GM12873 (cell line): ENCODE data around the gene DDIT4.

Experiments used
- TF ChIP-seq, protein P1 (sequence below): IDR thresholded peaks from 2 replicates; pipeline ENCODE4 v1.5.1; 2012; ENCODE audit warnings: low read depth, mild to moderate bottlenecking, moderate library complexity, low read length, control low read depth; ENCODE audit not compliant: insufficient read depth; ENCODE audit errors: missing control alignments

The DDIT4 gene, protein sequence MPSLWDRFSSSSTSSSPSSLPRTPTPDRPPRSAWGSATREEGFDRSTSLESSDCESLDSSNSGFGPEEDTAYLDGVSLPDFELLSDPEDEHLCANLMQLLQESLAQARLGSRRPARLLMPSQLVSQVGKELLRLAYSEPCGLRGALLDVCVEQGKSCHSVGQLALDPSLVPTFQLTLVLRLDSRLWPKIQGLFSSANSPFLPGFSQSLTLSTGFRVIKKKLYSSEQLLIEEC

DNA sequence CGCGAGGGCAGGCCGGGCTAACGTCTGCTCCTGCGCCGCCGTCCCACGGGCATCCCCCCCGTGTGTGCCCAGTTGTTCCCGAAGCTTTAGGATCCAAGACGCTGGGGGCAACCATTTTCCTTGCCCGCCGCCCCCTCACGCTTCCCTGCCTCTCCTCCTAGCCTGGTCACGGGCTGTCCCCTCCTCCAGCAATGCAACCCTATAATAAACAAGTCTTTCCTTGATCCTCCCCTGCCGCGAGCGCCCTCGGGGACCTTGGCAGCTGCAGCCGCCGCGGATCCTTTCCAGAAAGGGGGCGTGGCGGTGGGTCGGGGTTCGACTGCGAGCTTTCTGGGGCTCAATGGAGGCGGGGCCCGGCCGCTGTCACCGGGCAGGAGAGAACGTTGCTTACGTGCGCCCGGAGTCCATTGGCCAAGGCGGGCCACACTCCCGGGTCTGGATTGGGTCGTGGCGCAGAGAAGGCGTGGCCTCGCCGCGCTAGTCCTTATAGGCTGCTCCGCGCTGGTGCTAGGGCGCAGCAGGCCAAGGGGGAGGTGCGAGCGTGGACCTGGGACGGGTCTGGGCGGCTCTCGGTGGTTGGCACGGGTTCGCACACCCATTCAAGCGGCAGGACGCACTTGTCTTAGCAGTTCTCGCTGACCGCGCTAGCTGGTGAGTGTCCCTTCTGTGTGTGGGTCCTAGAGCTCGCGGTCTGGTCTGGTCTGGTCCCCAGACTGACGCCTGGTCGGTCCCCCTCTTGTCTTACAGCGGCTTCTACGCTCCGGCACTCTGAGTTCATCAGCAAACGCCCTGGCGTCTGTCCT, at the start of gene DDIT4:
TSS of gene DDIT4 (plus strand) at position 515 of the 803 bp plus-strand sequence. CDS start 293 bp downstream, outside the sequence.
- TF ChIP-seq, protein P1, sequence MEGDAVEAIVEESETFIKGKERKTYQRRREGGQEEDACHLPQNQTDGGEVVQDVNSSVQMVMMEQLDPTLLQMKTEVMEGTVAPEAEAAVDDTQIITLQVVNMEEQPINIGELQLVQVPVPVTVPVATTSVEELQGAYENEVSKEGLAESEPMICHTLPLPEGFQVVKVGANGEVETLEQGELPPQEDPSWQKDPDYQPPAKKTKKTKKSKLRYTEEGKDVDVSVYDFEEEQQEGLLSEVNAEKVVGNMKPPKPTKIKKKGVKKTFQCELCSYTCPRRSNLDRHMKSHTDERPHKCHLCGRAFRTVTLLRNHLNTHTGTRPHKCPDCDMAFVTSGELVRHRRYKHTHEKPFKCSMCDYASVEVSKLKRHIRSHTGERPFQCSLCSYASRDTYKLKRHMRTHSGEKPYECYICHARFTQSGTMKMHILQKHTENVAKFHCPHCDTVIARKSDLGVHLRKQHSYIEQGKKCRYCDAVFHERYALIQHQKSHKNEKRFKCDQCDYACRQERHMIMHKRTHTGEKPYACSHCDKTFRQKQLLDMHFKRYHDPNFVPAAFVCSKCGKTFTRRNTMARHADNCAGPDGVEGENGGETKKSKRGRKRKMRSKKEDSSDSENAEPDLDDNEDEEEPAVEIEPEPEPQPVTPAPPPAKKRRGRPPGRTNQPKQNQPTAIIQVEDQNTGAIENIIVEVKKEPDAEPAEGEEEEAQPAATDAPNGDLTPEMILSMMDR, result no peak

DNA sequence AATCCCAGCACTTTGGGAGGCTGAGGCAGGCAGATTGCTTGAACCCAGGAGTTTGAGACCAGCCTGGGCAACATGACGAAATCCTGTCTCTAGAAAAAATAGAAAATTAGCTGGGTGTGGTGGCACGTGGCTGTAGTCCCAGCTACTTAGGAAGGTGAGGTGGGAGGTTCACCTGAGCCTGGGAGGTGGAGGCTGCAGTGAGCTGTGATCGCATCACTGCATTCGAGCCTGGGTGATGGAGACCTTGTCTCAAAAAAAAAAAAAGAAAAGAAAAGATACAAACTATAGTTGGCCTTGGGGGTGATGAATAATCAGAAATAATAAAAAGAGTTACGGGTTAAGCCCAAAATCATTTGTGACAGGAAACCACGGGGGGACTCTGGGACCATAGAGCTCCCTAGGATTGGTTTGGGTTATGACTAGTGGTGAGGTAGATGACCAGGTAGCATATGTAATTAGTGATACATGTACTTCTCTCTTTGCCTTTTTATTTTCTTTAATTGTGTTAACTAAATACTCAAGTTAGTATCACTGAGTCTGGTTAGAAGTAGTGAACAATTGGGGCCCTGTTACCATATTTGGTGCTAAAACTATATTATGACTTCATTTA, 47.2 kb upstream of the DDIT4 start:
- TF ChIP-seq, protein P1, result no peak

DNA sequence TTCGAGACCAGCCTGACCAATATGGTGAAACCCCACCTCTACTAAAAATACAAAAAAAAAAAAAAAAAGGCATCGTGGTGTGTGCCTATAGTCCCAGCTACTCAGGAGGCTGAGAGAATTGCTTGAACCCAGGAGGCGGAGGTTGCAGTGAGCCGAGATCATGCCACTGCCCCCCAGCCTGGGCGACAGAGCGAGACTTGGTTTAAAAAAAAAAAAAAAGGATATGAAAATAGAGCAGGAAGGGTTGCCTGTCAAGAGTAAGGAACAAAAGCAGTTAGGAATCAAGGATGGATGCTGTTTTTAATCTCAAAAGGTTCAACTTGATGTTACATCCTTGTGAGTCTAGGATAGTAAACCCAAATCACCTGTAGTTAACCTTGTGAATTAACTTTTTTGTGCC, 45.9 kb upstream of the DDIT4 start:
- TF ChIP-seq, protein P1, result no peak

DNA sequence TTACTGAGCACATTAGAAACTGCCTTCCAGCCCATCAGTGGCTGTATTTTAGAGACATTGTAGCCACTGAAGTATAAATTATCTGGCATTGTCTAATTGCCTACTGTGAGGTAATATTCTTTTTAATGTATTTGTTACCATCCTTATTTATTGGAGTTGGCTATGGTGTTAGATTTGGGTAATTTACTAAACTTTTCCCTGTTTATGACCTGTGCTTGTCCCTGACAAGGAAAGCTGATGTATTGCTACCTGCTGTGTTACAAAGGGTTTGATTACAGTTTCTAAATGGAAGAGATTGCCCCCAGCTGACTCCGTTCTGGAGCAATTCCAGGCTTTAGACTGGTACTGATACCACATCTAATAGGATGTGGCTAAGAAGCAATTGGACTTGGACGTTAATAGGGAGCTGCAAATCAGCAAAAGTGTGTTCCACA, 45.4 kb upstream of the DDIT4 start:
- TF ChIP-seq, protein P1, result no peak

DNA sequence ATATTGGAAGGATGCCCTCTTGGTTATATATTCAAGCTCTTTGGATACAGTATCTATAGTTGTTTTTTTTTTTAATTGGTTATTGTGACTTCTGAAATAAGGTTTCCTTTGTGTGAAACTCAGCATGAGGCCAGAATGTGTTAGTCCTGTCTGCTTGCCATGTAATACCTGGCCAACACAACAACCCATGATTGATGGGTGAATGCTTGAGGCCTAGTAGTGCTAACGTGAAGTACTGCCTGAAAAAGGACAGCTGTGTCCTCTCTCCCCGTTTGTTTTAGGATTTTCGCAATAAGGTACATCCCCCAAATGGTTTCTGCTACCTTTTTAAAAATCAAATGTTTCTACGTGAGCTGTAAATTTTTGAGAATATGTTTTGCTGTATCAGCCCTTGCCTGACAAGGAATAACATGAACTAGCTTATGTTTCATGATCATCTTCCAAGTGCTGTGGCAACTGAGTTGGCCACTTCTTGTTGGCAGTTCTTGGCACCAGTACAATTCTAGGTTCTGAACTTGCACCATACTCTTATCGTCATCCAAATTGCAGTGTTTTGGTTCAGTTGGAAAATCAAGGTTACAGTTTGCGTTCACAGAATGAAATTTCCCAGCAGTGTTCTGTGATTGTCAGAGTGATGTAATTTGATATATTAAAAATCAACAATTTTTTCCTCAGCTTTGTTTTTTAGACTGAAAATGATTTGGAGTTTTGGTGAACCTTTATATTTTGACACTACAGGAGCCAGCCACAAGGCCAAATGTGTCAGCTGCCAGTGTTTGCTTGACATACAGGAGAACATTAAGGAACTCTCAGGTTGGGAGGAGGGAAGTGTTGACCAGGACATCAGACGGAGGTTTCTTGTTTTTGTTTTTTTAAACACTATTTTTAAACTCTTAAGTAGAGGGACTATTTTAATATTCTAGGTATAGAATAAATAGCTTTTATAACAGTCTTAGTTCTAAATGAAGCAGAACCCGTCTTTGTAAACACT, 44.2 kb upstream of the DDIT4 start:
- TF ChIP-seq, protein P1, result no peak

DNA sequence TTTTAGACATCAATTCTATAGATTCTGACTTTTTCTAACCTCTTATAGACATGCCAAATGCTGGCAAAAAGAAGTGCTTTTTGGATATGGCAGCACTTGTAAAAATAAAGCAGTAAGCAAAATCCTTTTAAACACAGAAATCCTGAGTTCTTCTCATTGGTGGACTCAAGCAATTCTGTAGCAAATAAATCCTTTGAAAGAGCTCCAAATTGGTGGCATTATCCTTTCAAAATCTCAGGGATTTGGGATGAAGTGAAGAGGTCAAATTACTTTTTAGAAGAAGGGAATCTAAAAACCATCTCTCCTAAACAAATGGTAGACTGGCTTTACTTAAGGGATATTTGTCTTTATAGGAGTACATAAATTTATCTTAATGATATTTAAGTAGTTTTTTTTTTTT, 40.1 kb upstream of the DDIT4 start:
- TF ChIP-seq, protein P1, result no peak
